Keratinocyte (primary cell): ENCODE results near the gene KLHL25. TPM values are rescaled to one million over a fixed set of nuclear protein-coding genes. Genes with fewer than 3 reads are reported as not detected.

ENCODE experiments used
- DNase-seq: peaks from one replicate; pipeline ENCODE4 v3.0.0-alpha.2; 2011; ENCODE audit warnings: low read depth, missing footprints, low spot score
- FAIRE-seq: peaks from 2 replicates; lab custom pipeline; 2011; peaks lifted over from hg19 to GRCh38; lab: Jason Lieb, UNC
- H2AFZ ChIP-seq: 2 replicates; pipeline ENCODE4 v1.6.0; 2012; ENCODE audit warnings: low read length, control low read depth, inconsistent platforms; ENCODE audit not compliant: control insufficient read depth
- H3K27ac ChIP-seq: 2 replicates; pipeline ENCODE4 v1.5.1; 2011; ENCODE audit warnings: low read length; ENCODE audit not compliant: control insufficient read depth, insufficient read depth
- H3K27me3 ChIP-seq: 3 replicates; pipeline ENCODE4 v1.6.0; 2011; ENCODE audit warnings: low read length; ENCODE audit not compliant: control insufficient read depth, insufficient read depth; ENCODE audit errors: extremely low read depth
- H3K36me3 ChIP-seq, 2 experiments: 2 replicates in 1 of 2; 3 replicates in 1 of 2; pipeline ENCODE4 v1.5.1; 2011; ENCODE audit warnings: low read length in 2 of 2, mild to moderate bottlenecking in 1 of 2; ENCODE audit not compliant: control insufficient read depth in 2 of 2, insufficient read depth in 2 of 2; ENCODE audit errors: extremely low read depth in 1 of 2
- H3K4me1 ChIP-seq: 3 replicates; pipeline ENCODE4 v1.5.1; 2011; ENCODE audit warnings: low read length; ENCODE audit not compliant: control insufficient read depth, insufficient read depth; ENCODE audit errors: extremely low read depth
- H3K4me2 ChIP-seq: 3 replicates; pipeline ENCODE4 v1.6.0; 2011; ENCODE audit warnings: low read depth, low read length; ENCODE audit not compliant: control insufficient read depth, insufficient read depth; ENCODE audit errors: extremely low read depth
- H3K4me3 ChIP-seq, 3 experiments: fragments of 200-600 bp in 1 of 3; sonication (generic) in 1 of 3; 2 replicates in 2 of 3; 3 replicates in 1 of 3; pipeline ENCODE4 v1.5.1; 2011 to 2016; ENCODE audit warnings: low read length in 3 of 3, mild to moderate bottlenecking in 3 of 3, control low read depth in 2 of 3, inconsistent platforms in 1 of 3, low read depth in 1 of 3, mixed read lengths in 1 of 3, mixed run types in 1 of 3, moderate library complexity in 1 of 3; ENCODE audit not compliant: control insufficient read depth in 2 of 3, insufficient read depth in 2 of 3; ENCODE audit errors: extremely low read depth in 1 of 3
- H3K79me2 ChIP-seq: 2 replicates; pipeline ENCODE4 v1.6.0; 2012; ENCODE audit warnings: low read length; ENCODE audit not compliant: control insufficient read depth, insufficient read depth
- H3K9ac ChIP-seq: 3 replicates; pipeline ENCODE4 v1.6.0; 2011; ENCODE audit warnings: low read length; ENCODE audit not compliant: control insufficient read depth, insufficient read depth; ENCODE audit errors: extremely low read depth
- H3K9me1 ChIP-seq: 3 replicates; pipeline ENCODE4 v1.6.0; 2011; ENCODE audit warnings: low read length; ENCODE audit not compliant: control insufficient read depth, insufficient read depth; ENCODE audit errors: extremely low read depth
- H3K9me3 ChIP-seq: 2 replicates; pipeline ENCODE4 v1.5.1; 2012; ENCODE audit warnings: low read depth, low read length; ENCODE audit not compliant: control insufficient read depth
- H4K20me1 ChIP-seq: 3 replicates; pipeline ENCODE4 v1.6.0; 2011; ENCODE audit warnings: low read length; ENCODE audit not compliant: control insufficient read depth, insufficient read depth; ENCODE audit errors: extremely low read depth
- EZH2 ChIP-seq: IDR thresholded peaks from one replicate; pipeline ENCODE4 v1.6.1; 2012; ENCODE audit warnings: inconsistent platforms, mild to moderate bottlenecking, low read length, moderate library complexity
- dilution Hi-C: fragments of 300-500 bp; cut with MboI; formaldehyde crosslinking; loops from one replicate; pipeline ENCODE4 v1.7.0; 2020; ENCODE audit warnings: low sequenced_read_pairs; ENCODE audit not compliant: extremely low pct_ligation_motif_present
- polyA plus RNA-seq, 5 experiments: library from polyadenylated mRNA; depleted of rRNA in 3 of 5; stranded (reverse) in 3 of 5; stranded (forward) in 1 of 5; unstranded in 1 of 5; fragments of >200 nt; gene quantifications; 1 replicate in 1 of 5; 2 replicates in 3 of 5; 3 replicates in 1 of 5; pipeline versions ENCODE4 v1.2.1 to v1.2.3, GENCODE V29; 2011 to 2012; ENCODE audit warnings: missing spikeins in 2 of 5, low read depth in 1 of 5, low replicate concordance in 1 of 5
- TF ChIP-seq, protein P1 (sequence below), 3 experiments: IDR thresholded peaks in 1 of 3; conservative IDR thresholded peaks in 1 of 3; optimal IDR thresholded peaks in 1 of 3; 2 replicates in 2 of 3; 3 replicates in 1 of 3; pipeline versions ENCODE3 to v1.5.1; 2011; ENCODE audit warnings: low read length in 3 of 3, mild to moderate bottlenecking in 3 of 3, moderate library complexity in 2 of 3, control low read depth in 1 of 3, inconsistent platforms in 1 of 3; ENCODE audit not compliant: insufficient read depth in 2 of 3; ENCODE audit errors: extremely low read depth in 1 of 3

The KLHL25 gene
- polyA plus RNA-seq, 1 donor (not counting 4 experiments of a cell fraction or from before 2014, with no cell fraction given): 2.1 TPM

DNA sequence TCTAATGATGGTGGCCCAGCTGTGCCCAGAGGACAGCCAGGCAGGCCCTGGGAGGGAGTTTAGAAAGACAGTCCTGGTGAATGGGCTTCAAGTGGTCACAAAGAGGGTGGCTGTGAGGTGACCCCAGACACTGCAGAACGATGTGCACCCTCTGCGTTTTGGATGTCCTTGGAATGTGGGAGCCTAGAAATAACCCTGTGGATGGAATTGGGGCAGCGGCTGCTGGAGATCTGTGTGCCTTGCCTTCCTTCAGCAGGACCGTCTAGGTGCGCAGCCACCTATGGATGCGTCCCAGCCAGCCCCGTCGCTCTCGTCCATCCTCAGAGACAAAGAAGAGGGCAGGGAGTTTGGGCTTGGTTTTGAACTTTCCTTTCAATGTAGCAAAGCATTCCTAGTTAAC is 46.5 kb downstream of the KLHL25 start:
- no peaks in the 10 kb centered on the region for H4K20me1 ChIP-seq
- no peaks in the 10 kb centered on the region for H3K27me3 ChIP-seq
- dilution Hi-C loops: no loop called here
- H2AFZ ChIP-seq: no peak overlapping the region
- DNase-seq (no peak), FAIRE-seq (no peak)
- H3K9ac ChIP-seq: no peak overlapping the region
- no peaks in the 10 kb centered on the region for H3K79me2 ChIP-seq
- no peak overlapping the region for H3K27ac ChIP-seq
- no peaks in the 10 kb centered on the region for H3K9me3 ChIP-seq
- peaks cover 18 to 21% of the 10 kb centered on the region in 2 experiments for H3K36me3 ChIP-seq
- no peak overlapping the region for H3K4me2 ChIP-seq
- TF ChIP-seq, protein P1, sequence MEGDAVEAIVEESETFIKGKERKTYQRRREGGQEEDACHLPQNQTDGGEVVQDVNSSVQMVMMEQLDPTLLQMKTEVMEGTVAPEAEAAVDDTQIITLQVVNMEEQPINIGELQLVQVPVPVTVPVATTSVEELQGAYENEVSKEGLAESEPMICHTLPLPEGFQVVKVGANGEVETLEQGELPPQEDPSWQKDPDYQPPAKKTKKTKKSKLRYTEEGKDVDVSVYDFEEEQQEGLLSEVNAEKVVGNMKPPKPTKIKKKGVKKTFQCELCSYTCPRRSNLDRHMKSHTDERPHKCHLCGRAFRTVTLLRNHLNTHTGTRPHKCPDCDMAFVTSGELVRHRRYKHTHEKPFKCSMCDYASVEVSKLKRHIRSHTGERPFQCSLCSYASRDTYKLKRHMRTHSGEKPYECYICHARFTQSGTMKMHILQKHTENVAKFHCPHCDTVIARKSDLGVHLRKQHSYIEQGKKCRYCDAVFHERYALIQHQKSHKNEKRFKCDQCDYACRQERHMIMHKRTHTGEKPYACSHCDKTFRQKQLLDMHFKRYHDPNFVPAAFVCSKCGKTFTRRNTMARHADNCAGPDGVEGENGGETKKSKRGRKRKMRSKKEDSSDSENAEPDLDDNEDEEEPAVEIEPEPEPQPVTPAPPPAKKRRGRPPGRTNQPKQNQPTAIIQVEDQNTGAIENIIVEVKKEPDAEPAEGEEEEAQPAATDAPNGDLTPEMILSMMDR (optimal IDR thresholded peaks at IDR 0.05 in 1 of 3, IDR thresholded peaks at IDR 0.05 in 1 of 3, conservative IDR thresholded peaks at IDR 0.05 in 1 of 3; ENCODE audit: extremely low read depth in 1 of 3, insufficient read depth in 2 of 3, low read length in 3 of 3): no peak
- no peak for TF ChIP-seq EZH2
- H3K4me1 ChIP-seq: peaks cover 29% of the 10 kb centered on the region
- no peak overlapping the region for H3K4me3 ChIP-seq
- peaks cover 3% of the 10 kb centered on the region for H3K9me1 ChIP-seq

DNA sequence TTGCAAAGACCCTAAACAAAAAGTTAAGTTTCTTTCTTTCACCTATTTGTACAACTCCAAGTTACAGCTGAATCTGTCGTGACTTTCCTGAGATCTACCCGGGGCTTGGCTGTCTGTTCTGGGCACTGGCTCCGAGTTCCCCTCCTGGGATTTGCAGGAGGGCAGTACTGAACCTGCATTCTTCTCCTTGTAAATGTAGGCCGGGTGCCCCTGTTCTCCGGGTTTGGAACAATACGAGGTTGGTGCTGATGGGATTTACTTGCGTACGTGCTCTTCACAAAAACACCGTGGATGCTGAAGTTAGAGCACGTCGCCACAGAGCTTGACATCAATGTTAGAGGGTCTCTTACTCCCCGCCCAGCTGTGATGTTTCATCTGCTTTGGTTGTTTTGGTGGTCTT is 48.1 kb downstream of the KLHL25 start:
- Histone ChIP-seq H3K4me3 (no peak overlapping the region), H3K4me1 (peaks cover 14% of the 10 kb centered on the region), H3K9me1 (peaks cover 3% of the 10 kb centered on the region), H3K36me3 (peaks cover 18 to 23% of the 10 kb centered on the region in 2 experiments), H3K9me3 (no peaks in the 10 kb centered on the region), H3K9ac (no peak overlapping the region), H3K27ac (no peak overlapping the region), H2AFZ (no peak overlapping the region), H4K20me1 (no peaks in the 10 kb centered on the region), H3K4me2 (no peak overlapping the region), H3K27me3 (no peaks in the 10 kb centered on the region), H3K79me2 (no peaks in the 10 kb centered on the region)
- FAIRE-seq (no peak), DNase-seq (no peak)
- TF ChIP-seq, protein P1 (optimal IDR thresholded peaks at IDR 0.05 in 1 of 3, IDR thresholded peaks at IDR 0.05 in 1 of 3, conservative IDR thresholded peaks at IDR 0.05 in 1 of 3; ENCODE audit: extremely low read depth in 1 of 3, insufficient read depth in 2 of 3, low read length in 3 of 3): no peak
- TF ChIP-seq EZH2: no peak
- dilution Hi-C loops: no loop called here
